AG04449 (cell line): ENCODE results near the gene USP17L17.
"Not testable (repeated sequence)": the region's sequence is repeated elsewhere in the genome, so short reads cannot be mapped to it uniquely, and the experiment has no call there.

Experiments
- CTCF ChIA-PET: fragments of 350-600 bp; formaldehyde crosslinking; extraction: SDS; loops from one replicate; lab custom pipeline; 2021; ENCODE audit warnings: antibody characterized with exemption; lab: Yijun Ruan, JAX
- POLR2A ChIA-PET: fragments of 400-600, 350-600 bp; formaldehyde crosslinking; extraction: SDS; loops from one replicate; lab custom pipeline; 2020; ENCODE audit warnings: antibody characterized with exemption, inconsistent platforms; lab: Yijun Ruan, JAX
- DNase-seq: peaks from one replicate; pipeline ENCODE4 v3.0.0-alpha.2; 2010; ENCODE audit warnings: low read depth, low spot score
- H3K4me3 ChIP-seq: 2 replicates; pipeline ENCODE4 v1.5.1; 2011; ENCODE audit warnings: low read depth, mild to moderate bottlenecking, control low read depth, low read length

USP17L17 gene, protein sequence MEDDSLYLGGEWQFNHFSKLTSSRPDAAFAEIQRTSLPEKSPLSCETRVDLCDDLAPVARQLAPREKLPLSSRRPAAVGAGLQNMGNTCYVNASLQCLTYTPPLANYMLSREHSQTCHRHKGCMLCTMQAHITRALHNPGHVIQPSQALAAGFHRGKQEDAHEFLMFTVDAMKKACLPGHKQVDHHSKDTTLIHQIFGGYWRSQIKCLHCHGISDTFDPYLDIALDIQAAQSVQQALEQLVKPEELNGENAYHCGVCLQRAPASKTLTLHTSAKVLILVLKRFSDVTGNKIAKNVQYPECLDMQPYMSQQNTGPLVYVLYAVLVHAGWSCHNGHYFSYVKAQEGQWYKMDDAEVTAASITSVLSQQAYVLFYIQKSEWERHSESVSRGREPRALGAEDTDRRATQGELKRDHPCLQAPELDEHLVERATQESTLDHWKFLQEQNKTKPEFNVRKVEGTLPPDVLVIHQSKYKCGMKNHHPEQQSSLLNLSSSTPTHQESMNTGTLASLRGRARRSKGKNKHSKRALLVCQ

DNA sequence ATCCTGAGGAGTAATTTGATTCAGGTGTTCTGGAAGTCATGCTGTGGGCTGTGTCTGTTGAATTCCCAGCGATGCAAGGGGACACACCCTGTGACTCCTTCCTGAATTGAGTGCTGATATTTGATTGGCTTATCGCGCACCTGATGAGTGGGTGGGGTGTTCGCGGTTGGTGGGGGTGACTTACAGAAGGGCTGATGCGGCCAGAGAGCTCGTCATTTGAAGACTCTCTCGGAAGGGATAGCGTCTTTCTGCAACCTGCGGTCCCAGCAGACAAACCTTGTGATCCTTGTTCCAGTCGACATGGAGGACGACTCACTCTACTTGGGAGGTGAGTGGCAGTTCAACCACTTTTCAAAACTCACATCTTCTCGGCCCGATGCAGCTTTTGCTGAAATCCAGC is at the start of gene USP17L17:
Gene USP17L17 (plus strand): TSS at position 301 of the 400 bp plus-strand sequence. CDS start 0 bp downstream, at position 301.
- DNase-seq, CTCF ChIA-PET, POLR2A ChIA-PET, H3K4me3 ChIP-seq: not testable (repeated sequence)

GRCh38 chr4:9210357-9210756 is 33.3 kb upstream of the USP17L17 start, which contains the start of gene USP17L10:
TSS of gene USP17L10 (plus strand) at chr4:9210657. CDS start at chr4:9210657, 0 bp downstream.
- H3K4me3 ChIP-seq, DNase-seq, POLR2A ChIA-PET, CTCF ChIA-PET: not testable (repeated sequence)

GRCh38 chr4:9214701-9215100 is 29.0 kb upstream of the USP17L17 start:
- CTCF ChIA-PET, H3K4me3 ChIP-seq, DNase-seq, POLR2A ChIA-PET: not testable (repeated sequence)

- POLR2A ChIA-PET, CTCF ChIA-PET, H3K4me3 ChIP-seq, DNase-seq: not testable (repeated sequence)
Measured at GRCh38 chr4:9215105-9215504, 28.6 kb upstream of the USP17L17 start, which contains the start of gene USP17L11. TSS of gene USP17L11 (plus strand) at chr4:9215405. CDS start at chr4:9215405, 0 bp downstream.

GRCh38 chr4:9219852-9220251 is 23.8 kb upstream of the USP17L17 start, which contains the start of gene USP17L12:
TSS of gene USP17L12 (plus strand) at chr4:9220152. CDS start at chr4:9220152, 0 bp downstream.
- DNase-seq, POLR2A ChIA-PET, H3K4me3 ChIP-seq, CTCF ChIA-PET: not testable (repeated sequence)

DNA sequence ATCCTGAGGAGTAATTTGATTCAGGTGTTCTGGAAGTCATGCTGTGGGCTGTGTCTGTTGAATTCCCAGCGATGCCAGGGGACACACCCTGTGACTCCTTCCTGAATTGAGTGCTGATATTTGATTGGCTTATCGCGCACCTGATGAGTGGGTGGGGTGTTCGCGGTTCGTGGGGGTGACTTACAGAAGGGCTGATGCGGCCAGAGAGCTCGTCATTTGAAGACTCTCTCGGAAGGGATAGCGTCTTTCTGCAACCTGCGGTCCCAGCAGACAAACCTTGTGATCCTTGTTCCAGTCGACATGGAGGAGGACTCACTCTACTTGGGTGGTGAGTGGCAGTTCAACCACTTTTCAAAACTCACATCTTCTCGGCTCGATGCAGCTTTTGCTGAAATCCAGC is 19.1 kb upstream of the USP17L17 start, which contains the start of gene USP17L13:
Gene USP17L13 (plus strand): TSS at position 301 of the 400 bp plus-strand sequence. CDS start 0 bp downstream, at position 301.
- DNase-seq, CTCF ChIA-PET, POLR2A ChIA-PET, H3K4me3 ChIP-seq: not testable (repeated sequence)

DNA sequence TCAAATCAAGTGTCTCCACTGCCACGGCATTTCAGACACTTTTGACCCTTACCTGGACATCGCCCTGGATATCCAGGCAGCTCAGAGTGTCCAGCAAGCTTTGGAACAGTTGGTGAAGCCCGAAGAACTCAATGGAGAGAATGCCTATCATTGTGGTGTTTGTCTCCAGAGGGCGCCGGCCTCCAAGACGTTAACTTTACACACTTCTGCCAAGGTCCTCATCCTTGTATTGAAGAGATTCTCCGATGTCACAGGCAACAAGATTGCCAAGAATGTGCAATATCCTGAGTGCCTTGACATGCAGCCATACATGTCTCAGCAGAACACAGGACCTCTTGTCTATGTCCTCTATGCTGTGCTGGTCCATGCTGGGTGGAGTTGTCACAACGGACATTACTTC is 13.4 kb upstream of the USP17L17 start:
- DNase-seq, POLR2A ChIA-PET, H3K4me3 ChIP-seq, CTCF ChIA-PET: not testable (repeated sequence)

DNA sequence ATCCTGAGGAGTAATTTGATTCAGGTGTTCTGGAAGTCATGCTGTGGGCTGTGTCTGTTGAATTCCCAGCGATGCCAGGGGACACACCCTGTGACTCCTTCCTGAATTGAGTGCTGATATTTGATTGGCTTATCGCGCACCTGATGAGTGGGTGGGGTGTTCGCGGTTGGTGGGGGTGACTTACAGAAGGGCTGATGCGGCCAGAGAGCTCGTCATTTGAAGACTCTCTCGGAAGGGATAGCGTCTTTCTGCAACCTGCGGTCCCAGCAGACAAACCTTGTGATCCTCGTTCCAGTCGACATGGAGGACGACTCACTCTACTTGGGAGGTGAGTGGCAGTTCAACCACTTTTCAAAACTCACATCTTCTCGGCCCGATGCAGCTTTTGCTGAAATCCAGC is 9.6 kb upstream of the USP17L17 start, which contains the start of gene USP17L15:
Gene USP17L15 (plus strand): TSS at position 301 of the 400 bp plus-strand sequence. CDS start 0 bp downstream, at position 301.
- DNase-seq, H3K4me3 ChIP-seq, CTCF ChIA-PET, POLR2A ChIA-PET: not testable (repeated sequence)

GRCh38 chr4:9238461-9238860 is 5.2 kb upstream of the USP17L17 start:
- H3K4me3 ChIP-seq, CTCF ChIA-PET, POLR2A ChIA-PET, DNase-seq: not testable (repeated sequence)

DNA sequence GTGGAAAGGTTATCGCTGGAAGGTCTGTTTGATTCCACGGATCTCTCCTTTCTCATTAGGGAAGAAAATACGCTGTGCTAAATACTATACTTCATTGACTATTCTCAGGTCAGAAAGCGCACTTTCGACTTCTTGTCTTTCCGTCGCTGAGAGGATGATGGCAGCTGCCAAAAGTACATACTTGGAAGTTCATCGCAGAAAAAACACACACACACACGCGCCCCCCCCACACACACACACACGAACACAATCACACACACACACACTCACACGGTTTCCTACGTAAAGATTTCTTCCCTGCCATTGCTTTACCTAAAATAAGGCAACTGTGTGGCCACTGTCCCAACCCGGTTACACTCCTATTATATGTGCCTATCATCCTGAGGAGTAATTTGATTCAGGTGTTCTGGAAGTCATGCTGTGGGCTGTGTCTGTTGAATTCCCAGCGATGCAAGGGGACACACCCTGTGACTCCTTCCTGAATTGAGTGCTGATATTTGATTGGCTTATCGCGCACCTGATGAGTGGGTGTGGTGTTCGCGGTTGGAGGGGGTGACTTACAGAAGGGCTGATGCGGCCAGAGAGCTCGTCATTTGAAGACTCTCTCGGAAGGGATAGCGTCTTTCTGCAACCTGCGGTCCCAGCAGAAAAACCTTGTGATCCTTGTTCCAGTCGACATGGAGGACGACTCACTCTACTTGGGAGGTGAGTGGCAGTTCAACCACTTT is 4.4 kb downstream of the USP17L17 start, which contains the start of gene USP17L18:
Gene USP17L18 (plus strand): TSS at position 678 of the 728 bp plus-strand sequence. CDS start 0 bp downstream, at position 678.
- H3K4me3 ChIP-seq, CTCF ChIA-PET, POLR2A ChIA-PET, DNase-seq: not testable (repeated sequence)

GRCh38 chr4:9253078-9253477 is 9.4 kb downstream of the USP17L17 start, which contains the start of gene USP17L19:
TSS of gene USP17L19 (plus strand) at chr4:9253378. CDS start at chr4:9253378, 0 bp downstream.
- CTCF ChIA-PET, POLR2A ChIA-PET, DNase-seq, H3K4me3 ChIP-seq: not testable (repeated sequence)

DNA sequence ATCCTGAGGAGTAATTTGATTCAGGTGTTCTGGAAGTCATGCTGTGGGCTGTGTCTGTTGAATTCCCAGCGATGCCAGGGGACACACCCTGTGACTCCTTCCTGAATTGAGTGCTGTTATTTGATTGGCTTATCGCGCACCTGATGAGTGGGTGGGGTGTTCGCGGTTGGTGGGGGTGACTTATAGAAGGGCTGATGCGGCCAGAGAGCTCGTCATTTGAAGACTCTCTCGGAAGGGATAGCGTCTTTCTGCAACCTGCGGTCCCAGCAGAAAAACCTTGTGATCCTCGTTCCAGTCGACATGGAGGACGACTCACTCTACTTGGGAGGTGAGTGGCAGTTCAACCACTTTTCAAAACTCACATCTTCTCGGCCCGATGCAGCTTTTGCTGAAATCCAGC is 14.1 kb downstream of the USP17L17 start, which contains the start of gene USP17L20:
Gene USP17L20 (plus strand): TSS at position 301 of the 400 bp plus-strand sequence. CDS start 0 bp downstream, at position 301.
- DNase-seq, POLR2A ChIA-PET, CTCF ChIA-PET: not testable (repeated sequence)

DNA sequence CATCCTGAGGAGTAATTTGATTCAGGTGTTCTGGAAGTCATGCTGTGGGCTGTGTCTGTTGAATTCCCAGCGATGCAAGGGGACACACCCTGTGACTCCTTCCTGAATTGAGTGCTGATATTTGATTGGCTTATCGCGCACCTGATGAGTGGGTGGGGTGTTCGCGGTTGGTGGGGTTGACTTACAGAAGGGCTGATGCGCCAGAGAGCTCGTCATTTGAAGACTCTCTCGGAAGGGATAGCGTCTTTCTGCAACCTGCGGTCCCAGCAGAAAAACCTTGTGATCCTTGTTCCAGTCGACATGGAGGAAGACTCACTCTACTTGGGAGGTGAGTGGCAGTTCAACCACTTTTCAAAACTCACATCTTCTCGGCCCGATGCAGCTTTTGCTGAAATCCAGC is 18.9 kb downstream of the USP17L17 start, which contains the start of gene USP17L21:
Gene USP17L21 (plus strand): TSS at position 301 of the 400 bp plus-strand sequence. CDS start 0 bp downstream, at position 301.
- DNase-seq, H3K4me3 ChIP-seq, POLR2A ChIA-PET, CTCF ChIA-PET: not testable (repeated sequence)

More for the DNA sequence above, 14.1 kb downstream of the USP17L17 start, which contains the start of gene USP17L20:
- not testable (repeated sequence) for H3K4me3 ChIP-seq

- POLR2A ChIA-PET, H3K4me3 ChIP-seq, CTCF ChIA-PET, DNase-seq: not testable (repeated sequence)
Measured at GRCh38 chr4:9267319-9267718, 23.6 kb downstream of the USP17L17 start, which contains the start of gene USP17L22. TSS of gene USP17L22 (plus strand) at chr4:9267619. CDS start at chr4:9267619, 0 bp downstream.

- CTCF ChIA-PET, DNase-seq, H3K4me3 ChIP-seq, POLR2A ChIA-PET: not testable (repeated sequence)
Measured at GRCh38 chr4:9271719-9272118, 28.0 kb downstream of the USP17L17 start.
